HG02943 (cell line): Measurements from ENCODE around the gene FHOD3.
A peak's percentile ranks its signal among the peaks of the same experiment; 100 is the strongest.
"Not testable (repeated sequence)": the region's sequence is repeated elsewhere in the genome, so short reads cannot be mapped to it uniquely, and the experiment has no call there.

Experiments
- ATAC-seq: cut with Tn5 transposase; IDR thresholded peaks from one replicate; pipeline ENCODE4 v1.9.1; 2021; ENCODE audit warnings: mild to moderate bottlenecking, low read depth, moderate library complexity; ENCODE audit not compliant: unreplicated experiment

The FHOD3 gene

GRCh38 chr18:36798738-36799473 is 501.4 kb downstream of the FHOD3 start:
- no peak for ATAC-seq

GRCh38 chr18:36805105-36805504 is 507.6 kb downstream of the FHOD3 start:
- ATAC-seq, result no peak

GRCh38 chr18:36808681-36809080 is 511.2 kb downstream of the FHOD3 start:
- ATAC-seq, result no peak

- ATAC-seq, result no peak
Observed at GRCh38 chr18:36809590-36810381, 512.3 kb downstream of the FHOD3 start.

- no peak for ATAC-seq
Observed at GRCh38 chr18:36811430-36811829, 513.9 kb downstream of the FHOD3 start.

- no peak for ATAC-seq
Observed at GRCh38 chr18:36811955-36812354, 514.4 kb downstream of the FHOD3 start.

- no peak for ATAC-seq
Observed at GRCh38 chr18:36812678-36813077, 515.2 kb downstream of the FHOD3 start.

- ATAC-seq, result no peak
Observed at GRCh38 chr18:36813101-36813775, 515.7 kb downstream of the FHOD3 start.

GRCh38 chr18:36813824-36814223 is 516.3 kb downstream of the FHOD3 start:
- no peak for ATAC-seq

- no peak for ATAC-seq
Observed at GRCh38 chr18:36814994-36815393, 517.5 kb downstream of the FHOD3 start.

GRCh38 chr18:36816096-36816495 is 518.6 kb downstream of the FHOD3 start:
- ATAC-seq, result not testable (repeated sequence)

- ATAC-seq, result no peak
Observed at GRCh38 chr18:36817039-36817438, 519.5 kb downstream of the FHOD3 start.

GRCh38 chr18:36818652-36819051 is 521.1 kb downstream of the FHOD3 start:
- ATAC-seq, result no peak

GRCh38 chr18:36819621-36820020 is 522.1 kb downstream of the FHOD3 start:
- no peak for ATAC-seq

GRCh38 chr18:36821681-36822080 is 524.2 kb downstream of the FHOD3 start:
- no peak for ATAC-seq

GRCh38 chr18:36825526-36825925 is 528.0 kb downstream of the FHOD3 start:
- no peak for ATAC-seq

- no peak for ATAC-seq
Observed at GRCh38 chr18:36826556-36826955, 529.0 kb downstream of the FHOD3 start.

GRCh38 chr18:36828157-36828629 is 530.7 kb downstream of the FHOD3 start:
- ATAC-seq, result no peak

GRCh38 chr18:36828630-36829361 is 531.3 kb downstream of the FHOD3 start, which contains the start of the genes KIAA1328 and TPGS2:
Gene KIAA1328, plus strand, starts transcription at chr18:36829127. Its CDS starts 12 bp downstream, at chr18:36829139.
Gene TPGS2, minus strand, starts transcription at chr18:36829002. Its CDS starts 235 bp downstream, at chr18:36828767.
- peak; percentile 93 for ATAC-seq
